ENCODE results near the gene ASPDH. TPM values are rescaled to one million over a fixed set of nuclear protein-coding genes. Genes with fewer than 3 reads are reported as not detected.

ASPDH gene
- total RNA-seq, 1 experiment from 2014 or later = not detected

GRCh38 chr19:50562996-50563395, 49.3 kb upstream of the ASPDH start:
- no peak overlapping the region for H3K23ac ChIP-seq (ENCODE audit: insufficient read length, low read depth, low read length)
- Mint-ChIP-seq H3K4me1 (peaks cover 24 to 46% of the 10 kb centered on the region in 2 experiments), H3K27ac (no peak overlapping the region), H3K27me3 (ENCODE audit: low read depth) (peaks cover 94% of the 10 kb centered on the region), H3K36me3 (ENCODE audit: insufficient read depth in 1 of 3, low read depth in 3 of 3) (no peaks in the 10 kb centered on the region; a peak in 3 of 7 replicates), H3K4me3 (no peak overlapping the region), H3K9me3 (peaks cover 0 to 3% of the 10 kb centered on the region in 2 experiments; a peak in 3 of 5 replicates)
- H2BK5ac ChIP-seq (ENCODE audit: insufficient read length, low read length) = no peak overlapping the region
- no peak overlapping the region for H2AFZ ChIP-seq (ENCODE audit: low read length)
- H2BK120ac ChIP-seq (ENCODE audit: low read depth, low read length, poor library complexity, severe bottlenecking) = no peak overlapping the region
- no peak overlapping the region for H4K5ac ChIP-seq (ENCODE audit: insufficient read length, low read depth, low read length)
- no peak overlapping the region for H3K56ac ChIP-seq (ENCODE audit: insufficient read length, low read depth, low read length)
- peaks cover 2% of the 10 kb centered on the region for H4K20me1 ChIP-seq (ENCODE audit: control insufficient read depth, insufficient read depth, insufficient read length)
- no CpG with 5 or more reads among the region's 9 CpGs for WGBS (ENCODE audit: extremely low coverage, insufficient read length, low lambda C conversion rate)
- no peak overlapping the region for H3K18ac ChIP-seq (ENCODE audit: insufficient read length, low read depth, low read length)
- no peak overlapping the region for H3K9ac ChIP-seq (ENCODE audit: extremely low read depth, insufficient read length, low read length)
- no peak overlapping the region for H2BK15ac ChIP-seq (ENCODE audit: low read depth, low read length)
- H3K23me2 ChIP-seq (ENCODE audit: insufficient read length, low read depth, low read length, poor library complexity, severe bottlenecking) = peaks cover 9% of the 10 kb centered on the region
- H3T11ph ChIP-seq (ENCODE audit: low read length) = no peak overlapping the region
- no peaks in the 10 kb centered on the region; the same call in 1 of the 2 replicates for H3K4me1 ChIP-seq (ENCODE audit: insufficient read depth, low read length)
- H2BK20ac ChIP-seq (ENCODE audit: low read depth, low read length, poor library complexity, severe bottlenecking) = no peak overlapping the region
- no peak for DNase-seq
- no peak for TF ChIP-seq CTCF (conservative IDR thresholded peaks at IDR 0.05)
- H2AK5ac ChIP-seq (ENCODE audit: insufficient read length, low read length) = no peak overlapping the region
- no peak overlapping the region for H2BK12ac ChIP-seq (ENCODE audit: insufficient read length, low read depth, low read length)
- no peak overlapping the region for H4K8ac ChIP-seq (replicated peaks; ENCODE audit: insufficient read length, low read depth, low read length)
- no peaks in the 10 kb centered on the region for H3K79me2 ChIP-seq (ENCODE audit: insufficient read depth, low read length)
- peaks cover 24% of the 10 kb centered on the region; the same call in 1 of the 2 replicates for H3K27me3 ChIP-seq (ENCODE audit: insufficient read depth, low read length)
- H3K4ac ChIP-seq (ENCODE audit: low read depth, low read length) = no peak overlapping the region
- no peak overlapping the region for H4K91ac ChIP-seq (ENCODE audit: insufficient read length, low read depth, low read length)
- no peak overlapping the region for H3K27ac ChIP-seq (ENCODE audit: insufficient read length, low read depth, low read length)
- no peak overlapping the region for H3K4me2 ChIP-seq (ENCODE audit: insufficient read depth, insufficient read length, low read length)
- no peaks in the 10 kb centered on the region for H3K79me1 ChIP-seq (ENCODE audit: insufficient read depth, low read depth, low read length, poor library complexity, severe bottlenecking)
- H3K14ac ChIP-seq (ENCODE audit: insufficient read depth, low read length) = no peak overlapping the region
- no peaks in the 10 kb centered on the region for H3K9me3 ChIP-seq (ENCODE audit: control insufficient read depth, low read depth, low read length)
